Measurements from ENCODE around the gene MAPK8IP3. TPM values are rescaled to one million over a fixed set of nuclear protein-coding genes. Genes with fewer than 3 reads are reported as not detected.

The MAPK8IP3 gene
- total RNA-seq, 1 experiment from 2014 or later, result 72.3 TPM

DNA sequence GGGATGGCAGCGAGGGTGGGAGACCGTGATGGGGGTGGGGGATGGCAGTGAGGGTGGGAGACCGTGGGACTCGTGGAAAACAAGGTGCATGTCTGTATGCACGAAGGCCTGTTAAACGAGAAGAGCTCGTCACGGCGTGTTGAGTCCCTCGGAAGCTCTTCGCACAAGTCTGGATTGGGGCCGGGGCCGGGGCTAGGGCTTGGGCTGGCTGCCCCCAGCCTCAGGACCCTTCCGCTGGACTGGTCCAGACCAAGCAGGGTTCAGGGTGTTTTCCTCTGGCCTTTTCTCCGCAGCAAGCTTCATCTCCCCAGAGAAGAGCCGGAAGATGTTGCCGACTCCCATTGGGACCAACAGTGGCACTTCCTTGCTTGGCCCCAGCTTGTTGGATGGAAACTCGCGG, 35.6 kb upstream of the MAPK8IP3 start (continued):
- TF ChIP-seq, protein P1, sequence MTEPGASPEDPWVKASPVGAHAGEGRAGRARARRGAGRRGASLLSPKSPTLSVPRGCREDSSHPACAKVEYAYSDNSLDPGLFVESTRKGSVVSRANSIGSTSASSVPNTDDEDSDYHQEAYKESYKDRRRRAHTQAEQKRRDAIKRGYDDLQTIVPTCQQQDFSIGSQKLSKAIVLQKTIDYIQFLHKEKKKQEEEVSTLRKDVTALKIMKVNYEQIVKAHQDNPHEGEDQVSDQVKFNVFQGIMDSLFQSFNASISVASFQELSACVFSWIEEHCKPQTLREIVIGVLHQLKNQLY (CRISPR knock-in tag; IDR thresholded peaks at IDR 0.05), result no peak
- TF ChIP-seq ZNF263 (CRISPR knock-in tag; IDR thresholded peaks at IDR 0.05; ENCODE audit: low read depth) (no peak), NR1H2 (CRISPR knock-in tag; IDR thresholded peaks at IDR 0.05) (no peak), TCF7 (CRISPR knock-in tag; IDR thresholded peaks at IDR 0.05; ENCODE audit: low read depth) (no peak), JUN (CRISPR knock-in tag; IDR thresholded peaks at IDR 0.05) (no peak), SMAD3 (CRISPR knock-in tag; IDR thresholded peaks at IDR 0.05; ENCODE audit: borderline replicate concordance) (no peak), PRRX2 (CRISPR knock-in tag; IDR thresholded peaks at IDR 0.05) (no peak), KAT7 (CRISPR knock-in tag; IDR thresholded peaks at IDR 0.05; ENCODE audit: borderline replicate concordance) (no peak), FOXP1 (CRISPR knock-in tag; IDR thresholded peaks at IDR 0.05; ENCODE audit: borderline replicate concordance) (no peak), RELA (CRISPR knock-in tag; IDR thresholded peaks at IDR 0.05; ENCODE audit: borderline replicate concordance) (no peak), GRHL2 (CRISPR knock-in tag; IDR thresholded peaks at IDR 0.05; ENCODE audit: insufficient replicate concordance, severe bottlenecking) (no peak)
- TF ChIP-seq, protein P2, sequence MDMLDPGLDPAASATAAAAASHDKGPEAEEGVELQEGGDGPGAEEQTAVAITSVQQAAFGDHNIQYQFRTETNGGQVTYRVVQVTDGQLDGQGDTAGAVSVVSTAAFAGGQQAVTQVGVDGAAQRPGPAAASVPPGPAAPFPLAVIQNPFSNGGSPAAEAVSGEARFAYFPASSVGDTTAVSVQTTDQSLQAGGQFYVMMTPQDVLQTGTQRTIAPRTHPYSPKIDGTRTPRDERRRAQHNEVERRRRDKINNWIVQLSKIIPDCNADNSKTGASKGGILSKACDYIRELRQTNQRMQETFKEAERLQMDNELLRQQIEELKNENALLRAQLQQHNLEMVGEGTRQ (CRISPR knock-in tag; IDR thresholded peaks at IDR 0.05), result no peak
- TF ChIP-seq, protein P3, sequence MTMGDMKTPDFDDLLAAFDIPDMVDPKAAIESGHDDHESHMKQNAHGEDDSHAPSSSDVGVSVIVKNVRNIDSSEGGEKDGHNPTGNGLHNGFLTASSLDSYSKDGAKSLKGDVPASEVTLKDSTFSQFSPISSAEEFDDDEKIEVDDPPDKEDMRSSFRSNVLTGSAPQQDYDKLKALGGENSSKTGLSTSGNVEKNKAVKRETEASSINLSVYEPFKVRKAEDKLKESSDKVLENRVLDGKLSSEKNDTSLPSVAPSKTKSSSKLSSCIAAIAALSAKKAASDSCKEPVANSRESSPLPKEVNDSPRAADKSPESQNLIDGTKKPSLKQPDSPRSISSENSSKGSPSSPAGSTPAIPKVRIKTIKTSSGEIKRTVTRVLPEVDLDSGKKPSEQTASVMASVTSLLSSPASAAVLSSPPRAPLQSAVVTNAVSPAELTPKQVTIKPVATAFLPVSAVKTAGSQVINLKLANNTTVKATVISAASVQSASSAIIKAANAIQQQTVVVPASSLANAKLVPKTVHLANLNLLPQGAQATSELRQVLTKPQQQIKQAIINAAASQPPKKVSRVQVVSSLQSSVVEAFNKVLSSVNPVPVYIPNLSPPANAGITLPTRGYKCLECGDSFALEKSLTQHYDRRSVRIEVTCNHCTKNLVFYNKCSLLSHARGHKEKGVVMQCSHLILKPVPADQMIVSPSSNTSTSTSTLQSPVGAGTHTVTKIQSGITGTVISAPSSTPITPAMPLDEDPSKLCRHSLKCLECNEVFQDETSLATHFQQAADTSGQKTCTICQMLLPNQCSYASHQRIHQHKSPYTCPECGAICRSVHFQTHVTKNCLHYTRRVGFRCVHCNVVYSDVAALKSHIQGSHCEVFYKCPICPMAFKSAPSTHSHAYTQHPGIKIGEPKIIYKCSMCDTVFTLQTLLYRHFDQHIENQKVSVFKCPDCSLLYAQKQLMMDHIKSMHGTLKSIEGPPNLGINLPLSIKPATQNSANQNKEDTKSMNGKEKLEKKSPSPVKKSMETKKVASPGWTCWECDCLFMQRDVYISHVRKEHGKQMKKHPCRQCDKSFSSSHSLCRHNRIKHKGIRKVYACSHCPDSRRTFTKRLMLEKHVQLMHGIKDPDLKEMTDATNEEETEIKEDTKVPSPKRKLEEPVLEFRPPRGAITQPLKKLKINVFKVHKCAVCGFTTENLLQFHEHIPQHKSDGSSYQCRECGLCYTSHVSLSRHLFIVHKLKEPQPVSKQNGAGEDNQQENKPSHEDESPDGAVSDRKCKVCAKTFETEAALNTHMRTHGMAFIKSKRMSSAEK (CRISPR knock-in tag; IDR thresholded peaks at IDR 0.05; ENCODE audit: borderline replicate concordance), result no peak

DNA sequence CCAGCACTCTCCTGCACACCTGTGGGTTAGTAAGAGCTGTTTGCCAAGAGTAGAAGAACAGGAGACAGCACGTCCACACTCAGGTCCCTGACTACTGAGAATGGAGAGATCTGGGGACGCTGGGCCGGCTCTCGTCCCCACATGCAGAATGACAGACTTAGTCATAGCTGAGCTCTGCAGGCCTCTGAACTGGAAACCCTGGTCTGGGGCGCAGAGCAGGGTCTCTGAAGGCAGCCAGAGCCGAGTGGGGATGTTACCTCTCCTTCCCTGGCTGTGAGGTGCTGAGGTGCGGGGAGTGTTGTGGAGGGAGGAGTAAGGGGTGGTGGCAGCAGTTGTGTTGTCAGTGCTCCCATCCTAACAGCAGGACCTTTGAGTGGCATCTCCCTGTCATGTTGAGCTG, 35.1 kb upstream of the MAPK8IP3 start:
- no peak for ATAC-seq
- H3K36me3 Mint-ChIP-seq, result peaks cover 75% of the 10 kb centered on the region
- POLR2A ChIA-PET, result no interaction called here
- no peak overlapping the region for H3K27ac Mint-ChIP-seq
- H3K27me3 Mint-ChIP-seq (ENCODE audit: low read depth), result no peaks in the 10 kb centered on the region
- no peaks in the 10 kb centered on the region for H3K9me3 Mint-ChIP-seq
- no peak overlapping the region for H3K4me3 Mint-ChIP-seq
- CTCF ChIA-PET, result interaction anchor here (1.5 kb wide), 1 partner anchor 53 kb away, joined by 4 read pairs; no protein-coding TSS in a partner anchor
- TF ChIP-seq, protein P4, sequence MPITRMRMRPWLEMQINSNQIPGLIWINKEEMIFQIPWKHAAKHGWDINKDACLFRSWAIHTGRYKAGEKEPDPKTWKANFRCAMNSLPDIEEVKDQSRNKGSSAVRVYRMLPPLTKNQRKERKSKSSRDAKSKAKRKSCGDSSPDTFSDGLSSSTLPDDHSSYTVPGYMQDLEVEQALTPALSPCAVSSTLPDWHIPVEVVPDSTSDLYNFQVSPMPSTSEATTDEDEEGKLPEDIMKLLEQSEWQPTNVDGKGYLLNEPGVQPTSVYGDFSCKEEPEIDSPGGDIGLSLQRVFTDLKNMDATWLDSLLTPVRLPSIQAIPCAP (CRISPR knock-in tag; IDR thresholded peaks at IDR 0.05), result no peak
- TF ChIP-seq OVOL2 (CRISPR knock-in tag; IDR thresholded peaks at IDR 0.05; ENCODE audit: borderline replicate concordance) (no peak), SMAD3 (CRISPR knock-in tag; IDR thresholded peaks at IDR 0.05; ENCODE audit: borderline replicate concordance) (no peak), NR2C2 (CRISPR knock-in tag; IDR thresholded peaks at IDR 0.05) (no peak), PRRX2 (CRISPR knock-in tag; IDR thresholded peaks at IDR 0.05) (no peak), MXD4 (CRISPR knock-in tag; IDR thresholded peaks at IDR 0.05; ENCODE audit: borderline replicate concordance) (no peak)
- no peaks in the 10 kb centered on the region for H3K4me1 Mint-ChIP-seq
- DNase-seq (ENCODE audit: low spot score), result no peak
